Common myeloid progenitor, CD34-positive (primary cell): ENCODE results near the gene AGBL5.
A peak's percentile ranks its signal among the peaks of the same experiment; 100 is the strongest.

Experiments
- CTCF ChIA-PET: fragments of 350-600 bp; sonication (Branson Sonifier 250); formaldehyde crosslinking; loops from one replicate; lab custom pipeline; 2021; ENCODE audit warnings: antibody characterized with exemption; lab: Charles Lee
- POLR2A ChIA-PET: fragments of 350-600 bp; sonication (Branson Sonifier 250); formaldehyde crosslinking; loops from one replicate; lab custom pipeline; 2021; ENCODE audit warnings: antibody characterized with exemption; lab: Charles Lee
- DNase-seq, 3 donors: peaks; one replicate each; pipeline versions ENCODE4 v3.0.0 to v3.0.0-alpha.2; 2013
- H3K27ac ChIP-seq, 2 experiments: 1 replicate in 1 of 2; 2 replicates in 1 of 2; pipeline ENCODE4 v1.7.0; 2013; ENCODE audit warnings: inconsistent platforms in 2 of 2, low read length in 2 of 2, mild to moderate bottlenecking in 2 of 2, low read depth in 1 of 2, moderate library complexity in 1 of 2; ENCODE audit not compliant: severe bottlenecking in 2 of 2, insufficient read depth in 1 of 2, poor library complexity in 1 of 2
- H3K27me3 ChIP-seq, 5 experiments: replicated peaks in 2 of 5; 1 replicate in 3 of 5; 2 replicates in 2 of 5; pipeline versions ENCODE4 v1.6.1 to v1.7.0; 2013; ENCODE audit warnings: low read length in 4 of 5, mild to moderate bottlenecking in 2 of 5, moderate library complexity in 2 of 5, inconsistent platforms in 1 of 5; ENCODE audit not compliant: insufficient read depth in 5 of 5, control insufficient read depth in 4 of 5
- H3K36me3 ChIP-seq, 4 experiments: 1 replicate in 2 of 4; 2 replicates in 2 of 4; pipeline versions ENCODE4 v1.6.1 to v1.7.0; 2013; ENCODE audit warnings: low read length in 3 of 4, control low read depth in 1 of 4, mild to moderate bottlenecking in 1 of 4; ENCODE audit not compliant: control insufficient read depth in 4 of 4, insufficient read depth in 4 of 4
- H3K4me1 ChIP-seq, 4 experiments: 1 replicate in 3 of 4; 2 replicates in 1 of 4; pipeline versions ENCODE4 v1.6.1 to v1.7.1; 2013; ENCODE audit warnings: low read length in 3 of 4, mild to moderate bottlenecking in 3 of 4, control low read depth in 1 of 4, inconsistent platforms in 1 of 4, moderate library complexity in 1 of 4; ENCODE audit not compliant: control insufficient read depth in 4 of 4, insufficient read depth in 4 of 4; ENCODE audit errors: control extremely low read depth in 1 of 4
- H3K4me3 ChIP-seq, 7 experiments: 1 replicate in 4 of 7; 2 replicates in 3 of 7; pipeline versions ENCODE4 v1.5.1 to v1.7.0; 2013; ENCODE audit warnings: mild to moderate bottlenecking in 7 of 7, low read length in 6 of 7, moderate library complexity in 6 of 7, inconsistent platforms in 2 of 7, low read depth in 2 of 7, control low read depth in 1 of 7; ENCODE audit not compliant: insufficient read depth in 4 of 7, control insufficient read depth in 1 of 7; ENCODE audit errors: extremely low read depth in 1 of 7
- H3K9me3 ChIP-seq, 5 experiments: 1 replicate in 4 of 5; 2 replicates in 1 of 5; pipeline versions ENCODE4 v1.6.1 to v1.7.1; 2013; ENCODE audit warnings: low read length in 4 of 5, mild to moderate bottlenecking in 2 of 5, inconsistent platforms in 1 of 5, low read depth in 1 of 5, moderate library complexity in 1 of 5; ENCODE audit not compliant: control insufficient read depth in 4 of 5, insufficient read depth in 2 of 5; ENCODE audit errors: control extremely low read depth in 1 of 5
- WGBS: methylation state at CpG from one replicate; pipeline ENCODE4 v1.1.5; 2013; ENCODE audit not compliant: insufficient coverage; 5-methylcytosine and 5-hydroxymethylcytosine counted together

AGBL5 gene

GRCh38 chr2:27092696-27093429, 41.4 kb downstream of the AGBL5 start:
- Histone ChIP-seq H3K36me3 (no peaks in the 10 kb centered on the region), H3K27me3 (no peaks in the 10 kb centered on the region), H3K4me1 (peaks cover 0 to 12% (median 10%) of the 10 kb centered on the region in 4 experiments), H3K27ac (no peak overlapping the region), H3K4me3 (no peak overlapping the region), H3K9me3 (no peaks in the 10 kb centered on the region)
- POLR2A ChIA-PET = no interaction called here
- DNase-seq = no peak
- 90% methylated on average over 9 of the region's 10 CpGs for WGBS
- CTCF ChIA-PET = interaction anchor here (0.9 to 2.0 kb wide), 7 partner anchors 10 to 99 kb away, joined by 3 to 8 read pairs (median 3); no protein-coding TSS in a partner anchor

- ChIA-PET CTCF (interaction anchor here (0.8 to 2.0 kb wide), 11 partner anchors 8 to 125 kb away, joined by 3 to 8 read pairs (median 4); partner anchors contain the start of gene ABHD1), POLR2A (no interaction called here)
- WGBS = 100% methylated on average over 4 of the region's 6 CpGs
- Histone ChIP-seq H3K9me3 (no peaks in the 10 kb centered on the region), H3K27ac (no peak overlapping the region), H3K4me1 (peaks cover 0 to 12% (median 10%) of the 10 kb centered on the region in 4 experiments), H3K36me3 (no peaks in the 10 kb centered on the region), H3K27me3 (no peaks in the 10 kb centered on the region), H3K4me3 (no peak overlapping the region)
- DNase-seq = no peak
Observed at GRCh38 chr2:27093430-27094352, 42.2 kb downstream of the AGBL5 start.

GRCh38 chr2:27094353-27094984, 43.0 kb downstream of the AGBL5 start:
- Histone ChIP-seq H3K9me3 (no peaks in the 10 kb centered on the region), H3K27ac (no peak overlapping the region), H3K36me3 (peaks cover 0 to under 1% (median 0%) of the 10 kb centered on the region in 4 experiments), H3K27me3 (no peaks in the 10 kb centered on the region), H3K4me3 (no peak overlapping the region), H3K4me1 (peaks cover 0 to 12% (median 10%) of the 10 kb centered on the region in 4 experiments)
- ChIA-PET CTCF (interaction anchor here (0.8 to 2.0 kb wide), 9 partner anchors 9 to 125 kb away, joined by 3 to 8 read pairs (median 4); partner anchors contain the start of gene ABHD1), POLR2A (no interaction called here)
- no peak for DNase-seq
- 99% methylated on average over 22 of the region's 24 CpGs for WGBS

GRCh38 chr2:27095427-27095744, 43.9 kb downstream of the AGBL5 start:
- 92% methylated on average over 2 of the region's 2 CpGs for WGBS
- POLR2A ChIA-PET = no interaction called here

GRCh38 chr2:27095745-27096651, 44.5 kb downstream of the AGBL5 start:
- H3K9me3 ChIP-seq = no peaks in the 10 kb centered on the region
- POLR2A ChIA-PET = no interaction called here
- H3K36me3 ChIP-seq = peaks cover 0 to 5% (median 0%) of the 10 kb centered on the region in 4 experiments
- H3K27ac ChIP-seq = peak overlapping the region in 1 of 2 experiments; percentile 11
- peak overlapping the region in 5 of 7 experiments; percentile 35 to 77 (median 57) for H3K4me3 ChIP-seq
- H3K4me1 ChIP-seq = peaks cover 0 to 12% (median 10%) of the 10 kb centered on the region in 4 experiments
- H3K27me3 ChIP-seq = no peaks in the 10 kb centered on the region
- 27% methylated on average over 15 of the region's 18 CpGs for whole genome bisulfite sequencing
- CTCF ChIA-PET = interaction anchor here (0.7 to 8.2 kb wide), 12 partner anchors 8 to 97 kb away, joined by 3 to 97 read pairs (median 4); partner anchors contain the start of genes KHK and TCF23
- peak in 2 of 3 donors; percentile 66 to 68 for DNase-seq

More at GRCh38 chr2:27095427-27095744, 43.9 kb downstream of the AGBL5 start:
- CTCF ChIA-PET = interaction anchor here (1.2 to 8.2 kb wide), 3 partner anchors 71 to 97 kb away, joined by 3 to 97 read pairs (median 5); no protein-coding TSS in a partner anchor
- no peak for DNase-seq
- Histone ChIP-seq H3K27me3 (no peaks in the 10 kb centered on the region), H3K9me3 (no peaks in the 10 kb centered on the region), H3K36me3 (peaks cover 0 to 3% (median 0%) of the 10 kb centered on the region in 4 experiments), H3K4me3 (peak overlapping the region in 1 of 7 experiments; percentile 5), H3K27ac (no peak overlapping the region), H3K4me1 (peaks cover 0 to 12% (median 10%) of the 10 kb centered on the region in 4 experiments)
